Uterus (tissue), 4 donors: ENCODE results near the gene KRT82. TPM values are rescaled to one million over a fixed set of nuclear protein-coding genes. Genes with fewer than 3 reads are reported as not detected.

Experiments
- DNase-seq, 2 donors: peaks; one replicate each; pipeline ENCODE4 v3.0.0-alpha.2; 2019 to 2020
- H3K27ac ChIP-seq, 2 donors: fragments of 200-600 bp; sonication (generic); 1 replicate in 1 of 2; 2 replicates in 1 of 2; pipeline ENCODE4 v1.5.1; 2016 to 2018
- H3K27me3 ChIP-seq, 2 donors: fragments of 200-600 bp; sonication (generic); one replicate each; pipeline ENCODE4 v1.5.1; 2018 to 2019; ENCODE audit warnings: control low read depth in 1 of 2
- H3K36me3 ChIP-seq, 2 donors: fragments of 200-600 bp; sonication (generic); one replicate each; pipeline ENCODE4 v1.5.1; 2019; ENCODE audit warnings: control low read depth in 1 of 2
- H3K4me1 ChIP-seq, 2 donors: fragments of 200-600 bp; sonication (generic); one replicate each; pipeline ENCODE4 v1.5.1; 2018 to 2019; ENCODE audit warnings: control low read depth in 1 of 2
- H3K4me3 ChIP-seq, 2 donors: fragments of 200-600 bp; sonication (generic); 1 replicate in 1 of 2; 2 replicates in 1 of 2; pipeline ENCODE4 v1.5.1; 2018 to 2019; ENCODE audit warnings: mild to moderate bottlenecking in 1 of 2
- H3K9me3 ChIP-seq, 2 donors: fragments of 200-600 bp; sonication (generic); one replicate each; pipeline ENCODE4 v1.5.1; 2019; ENCODE audit warnings: control low read depth in 1 of 2
- CTCF ChIP-seq, 4 experiments: fragments of 200-600 bp in 2 of 4; fragments of 450-650 bp in 2 of 4; sonication (generic) in 2 of 4; IDR thresholded peaks; one replicate each; pipeline ENCODE4 v1.5.1; 2016 to 2019; ENCODE audit warnings: antibody characterized with exemption in 4 of 4, mild to moderate bottlenecking in 2 of 4, moderate library complexity in 1 of 4
- POLR2A ChIP-seq, 2 donors: fragments of 450-650 bp; IDR thresholded peaks; one replicate each; pipeline ENCODE4 v1.6.1; 2016; ENCODE audit warnings: antibody characterized with exemption in 2 of 2, mild to moderate bottlenecking in 1 of 2, moderate library complexity in 1 of 2
- intact Hi-C: fragments of 100-400 bp; cut with DNase I; formaldehyde crosslinking; loops from one replicate; pipeline ENCODE4 v1.15.1; 2023; ENCODE audit warnings: low total_unique reads
- total RNA-seq, 4 donors: library from RNA; depleted of rRNA in 3 of 4; stranded (reverse); fragments of >200 nt in 3 of 4; gene quantifications; one replicate each; pipeline versions ENCODE4 v1.1.0 to v1.2.4, GENCODE V29; 2014 to 2023
- donor health status: DM: yes; HTN: yes; CAD: no.

The KRT82 gene
- total RNA-seq, 4 donors from 2014 or later: not detected

DNA sequence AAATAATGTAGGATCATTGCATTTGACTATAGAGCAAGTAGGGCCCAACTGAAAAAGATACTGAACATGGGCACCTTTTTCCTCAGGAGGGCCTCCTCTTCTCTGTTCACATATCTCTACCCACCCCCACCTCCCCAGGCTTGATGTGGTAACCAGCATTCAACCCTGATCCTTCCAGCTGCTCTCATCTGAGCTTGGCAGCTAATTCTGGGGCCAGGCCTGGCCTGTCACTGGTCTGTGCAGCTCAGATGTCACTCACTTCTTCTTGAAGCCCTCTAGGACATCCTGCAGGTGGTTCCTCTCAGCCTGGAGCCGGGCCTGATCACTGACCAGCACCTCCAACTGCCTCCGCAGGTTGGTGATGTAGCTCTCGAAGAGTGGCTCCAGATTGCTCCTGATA, 22.8 kb downstream of the KRT82 start:
- intact Hi-C loops: no loop called here
- H3K27me3 ChIP-seq: no peaks in the 10 kb centered on the region
- no peak overlapping the region for H3K4me3 ChIP-seq
- no peak for DNase-seq
- no peaks in the 10 kb centered on the region for H3K36me3 ChIP-seq
- no peak for TF ChIP-seq POLR2A (IDR thresholded peaks at IDR 0.05)
- TF ChIP-seq CTCF (IDR thresholded peaks at IDR 0.05): no peak
- no peaks in the 10 kb centered on the region for H3K4me1 ChIP-seq
- H3K9me3 ChIP-seq: no peaks in the 10 kb centered on the region
- H3K27ac ChIP-seq: no peak overlapping the region

- TF ChIP-seq POLR2A (IDR thresholded peaks at IDR 0.05) (no peak), CTCF (IDR thresholded peaks at IDR 0.05) (no peak)
- intact Hi-C loops: no loop called here
- no peak for DNase-seq
- Histone ChIP-seq H3K27ac (no peak overlapping the region), H3K4me1 (no peaks in the 10 kb centered on the region), H3K4me3 (no peak overlapping the region), H3K36me3 (no peaks in the 10 kb centered on the region), H3K27me3 (no peaks in the 10 kb centered on the region), H3K9me3 (no peaks in the 10 kb centered on the region)
Observed at GRCh38 chr12:52382854-52383253, 23.3 kb downstream of the KRT82 start.

- Histone ChIP-seq H3K27me3 (no peaks in the 10 kb centered on the region), H3K36me3 (no peaks in the 10 kb centered on the region), H3K4me1 (no peaks in the 10 kb centered on the region), H3K9me3 (no peaks in the 10 kb centered on the region), H3K27ac (no peak overlapping the region), H3K4me3 (no peak overlapping the region)
- TF ChIP-seq CTCF (IDR thresholded peaks at IDR 0.05): no peak
- TF ChIP-seq POLR2A (IDR thresholded peaks at IDR 0.05): no peak
- intact Hi-C loops: no loop called here
- DNase-seq: no peak
Observed at GRCh38 chr12:52381206-52381605, 24.9 kb downstream of the KRT82 start.

GRCh38 chr12:52380271-52380694, 25.9 kb downstream of the KRT82 start:
- H3K27ac ChIP-seq: no peak overlapping the region
- intact Hi-C loops: no loop called here
- no peaks in the 10 kb centered on the region for H3K27me3 ChIP-seq
- no peak overlapping the region for H3K4me3 ChIP-seq
- no peaks in the 10 kb centered on the region for H3K36me3 ChIP-seq
- no peaks in the 10 kb centered on the region for H3K9me3 ChIP-seq
- DNase-seq: no peak
- H3K4me1 ChIP-seq: no peaks in the 10 kb centered on the region
- TF ChIP-seq CTCF (IDR thresholded peaks at IDR 0.05): peak in 1 of 4 experiments; percentile 23
- no peak for TF ChIP-seq POLR2A (IDR thresholded peaks at IDR 0.05)

- intact Hi-C loops: no loop called here
- no peak for TF ChIP-seq CTCF (IDR thresholded peaks at IDR 0.05)
- no peak for TF ChIP-seq POLR2A (IDR thresholded peaks at IDR 0.05)
- no peaks in the 10 kb centered on the region for H3K9me3 ChIP-seq
- no peak for DNase-seq
- no peaks in the 10 kb centered on the region for H3K27me3 ChIP-seq
- H3K27ac ChIP-seq: no peak overlapping the region
- H3K36me3 ChIP-seq: no peaks in the 10 kb centered on the region
- no peaks in the 10 kb centered on the region for H3K4me1 ChIP-seq
- H3K4me3 ChIP-seq: no peak overlapping the region
Observed at GRCh38 chr12:52379536-52379935, 26.6 kb downstream of the KRT82 start.
